GM20000 (cell line): ENCODE data around the gene FLAD1.

Source experiments
- DNase-seq: peaks from one replicate; pipeline ENCODE4 v3.0.0; 2012; ENCODE audit warnings: low spot score
- CTCF ChIP-seq: IDR thresholded peaks from 2 replicates; pipeline ENCODE4 v1.5.1; 2012; ENCODE audit warnings: mild to moderate bottlenecking, control low read depth; ENCODE audit errors: extremely low read depth, missing control alignments

Gene FLAD1

DNA sequence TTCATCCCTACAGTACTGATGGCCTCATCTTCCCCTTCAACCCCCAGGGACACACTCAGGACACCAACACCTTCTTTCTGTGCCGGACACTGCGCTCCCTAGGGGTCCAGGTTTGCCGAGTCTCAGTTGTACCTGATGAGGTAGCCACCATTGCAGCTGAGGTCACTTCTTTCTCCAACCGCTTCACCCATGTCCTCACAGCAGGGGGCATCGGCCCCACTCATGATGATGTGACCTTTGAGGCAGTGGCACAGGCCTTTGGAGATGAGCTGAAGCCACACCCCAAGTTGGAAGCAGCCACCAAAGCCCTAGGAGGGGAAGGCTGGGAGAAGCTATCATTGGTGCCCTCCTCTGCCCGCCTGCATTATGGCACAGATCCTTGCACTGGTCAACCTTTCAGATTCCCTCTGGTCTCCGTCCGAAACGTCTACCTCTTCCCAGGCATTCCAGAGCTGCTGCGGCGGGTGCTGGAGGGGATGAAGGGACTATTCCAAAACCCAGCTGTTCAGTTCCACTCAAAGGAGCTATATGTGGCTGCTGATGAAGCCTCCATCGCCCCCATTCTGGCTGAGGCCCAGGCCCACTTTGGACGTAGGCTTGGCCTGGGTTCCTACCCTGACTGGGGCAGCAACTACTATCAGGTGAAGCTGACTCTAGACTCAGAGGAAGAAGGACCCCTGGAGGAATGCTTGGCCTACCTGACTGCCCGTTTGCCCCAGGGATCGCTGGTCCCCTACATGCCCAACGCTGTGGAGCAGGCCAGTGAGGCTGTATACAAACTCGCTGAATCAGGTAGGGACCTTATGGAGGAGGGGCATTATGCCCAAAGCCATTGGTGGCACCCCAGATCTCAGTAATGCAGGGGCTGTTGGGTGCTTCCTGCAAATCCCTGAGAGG is 5.2 kb downstream of the FLAD1 start:
- DNase-seq: no peak
- no peak for TF ChIP-seq CTCF

DNA sequence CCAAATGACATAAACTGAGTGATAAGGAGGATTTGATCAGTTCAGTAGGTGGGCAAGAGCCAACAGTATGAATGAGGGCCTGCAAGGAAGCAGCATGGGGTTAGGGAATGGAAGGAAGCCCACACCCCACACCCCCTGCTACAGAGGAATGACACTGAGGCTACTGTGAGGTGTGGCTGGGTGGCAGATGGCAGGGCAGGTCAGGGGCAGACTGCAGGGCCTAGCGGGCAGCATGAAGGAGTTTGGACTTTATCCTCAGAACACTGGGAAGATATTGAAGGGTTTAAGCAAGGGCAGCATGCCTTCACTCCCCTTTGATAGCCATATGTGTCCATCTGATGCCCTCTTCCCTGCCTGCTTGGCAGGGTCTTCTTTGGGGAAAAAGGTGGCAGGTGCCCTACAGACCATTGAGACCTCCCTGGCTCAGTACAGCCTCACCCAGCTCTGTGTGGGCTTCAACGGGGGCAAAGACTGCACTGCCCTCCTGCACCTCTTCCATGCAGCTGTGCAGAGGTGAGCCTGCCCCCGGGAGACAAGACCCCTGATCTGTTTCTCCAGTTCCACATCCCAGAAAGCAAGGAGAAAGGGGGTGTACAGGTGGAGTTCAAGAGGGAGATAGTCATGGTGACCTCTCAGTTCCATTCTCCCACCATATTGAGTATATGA is 6.2 kb downstream of the FLAD1 start:
- TF ChIP-seq CTCF: no peak
- DNase-seq: no peak

GRCh38 chr1:154990276-154990675 is 7.1 kb downstream of the FLAD1 start:
- DNase-seq: no peak
- TF ChIP-seq CTCF: no peak

DNA sequence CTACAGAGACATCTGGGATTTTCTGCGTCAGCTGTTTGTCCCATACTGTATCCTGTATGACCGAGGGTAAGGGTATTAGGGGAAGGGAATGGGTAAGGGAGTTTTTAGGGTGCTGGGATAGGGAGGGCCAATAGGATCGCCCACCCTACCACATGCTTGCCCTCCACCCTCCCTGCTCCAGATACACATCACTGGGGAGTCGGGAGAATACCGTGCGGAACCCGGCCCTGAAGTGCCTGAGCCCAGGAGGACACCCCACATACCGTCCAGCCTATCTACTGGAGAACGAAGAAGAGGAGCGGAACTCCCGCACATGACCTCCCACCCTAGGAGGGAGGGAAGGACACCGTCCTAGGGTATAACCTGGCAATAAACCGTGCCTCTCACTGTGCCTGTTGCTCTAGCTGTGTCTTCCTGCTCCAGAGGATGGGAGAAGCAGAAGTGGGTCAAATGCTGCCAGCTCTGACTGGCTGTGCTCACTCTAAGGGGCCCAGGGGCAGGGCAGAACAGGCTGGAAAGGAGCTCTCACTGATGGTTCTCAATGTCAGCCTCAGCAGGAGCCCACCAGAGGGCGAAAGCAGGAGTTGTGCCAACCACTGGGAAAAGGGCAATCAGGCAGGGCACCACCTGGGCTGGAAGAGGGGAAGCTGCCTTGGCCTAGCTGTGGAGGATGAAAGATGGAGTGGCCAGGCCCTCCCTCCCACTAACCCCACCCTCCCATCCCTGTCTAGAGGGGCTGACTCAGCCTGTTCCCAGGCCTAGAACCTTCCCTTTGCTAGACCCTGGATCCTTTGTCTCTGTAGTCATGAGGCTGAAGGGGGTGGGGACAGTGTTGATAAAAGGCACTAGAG is 9.8 kb downstream of the FLAD1 start:
- DNase-seq: no peak
- TF ChIP-seq CTCF: no peak

DNA sequence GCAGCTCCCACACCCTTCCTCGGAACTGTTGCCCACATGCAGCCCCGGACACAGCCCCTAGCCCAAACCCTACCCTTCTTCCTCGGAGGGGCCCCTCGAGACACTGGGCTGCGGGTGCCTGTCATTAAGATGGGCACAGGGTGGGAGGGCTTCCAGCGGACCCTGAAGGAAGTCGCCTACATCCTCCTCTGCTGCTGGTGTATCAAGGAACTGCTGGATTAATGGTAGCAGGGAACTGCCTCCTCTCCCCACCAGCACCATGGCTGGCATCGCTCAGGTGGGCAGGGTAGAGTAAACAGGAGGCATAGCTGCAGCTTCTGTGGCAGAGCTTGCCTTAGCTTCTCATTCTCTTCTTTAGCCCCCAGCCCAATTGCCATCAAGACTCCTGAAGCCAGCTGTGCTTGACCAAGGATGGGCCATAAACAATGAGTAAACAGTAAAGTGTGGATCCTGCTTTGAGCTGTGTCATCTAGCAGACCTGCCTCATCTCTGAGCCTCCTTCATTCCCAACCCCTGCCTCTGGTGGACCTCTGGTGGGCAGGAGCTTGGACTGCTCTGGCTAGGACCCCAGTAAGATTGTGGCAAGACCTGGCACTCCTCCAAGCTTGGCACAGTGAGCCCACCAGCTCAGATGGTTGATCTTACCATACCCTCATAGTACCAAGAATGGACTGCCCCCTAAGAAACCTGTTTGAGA is 10.6 kb downstream of the FLAD1 start, which contains the start of gene LENEP:
TSS of gene LENEP (plus strand) at position 15 of the 697 bp plus-strand sequence. CDS start at position 37, 22 bp downstream.
- no peak for DNase-seq
- no peak for TF ChIP-seq CTCF

DNA sequence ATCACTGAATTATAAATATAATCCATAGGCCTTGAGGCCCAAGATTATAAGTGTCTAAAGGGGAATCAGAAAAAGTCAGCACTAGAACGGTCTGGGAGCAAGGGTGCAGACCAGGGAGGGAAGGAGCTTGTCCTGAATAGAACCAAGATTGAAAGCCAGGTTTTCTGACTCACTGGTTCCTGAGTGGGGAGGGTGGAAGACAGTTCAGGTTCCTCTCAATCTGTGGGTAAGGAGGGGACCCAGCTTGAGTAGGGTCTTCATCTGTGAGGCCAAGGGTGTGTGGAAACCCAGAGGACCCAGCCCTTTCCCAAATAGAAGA is 11.1 kb downstream of the FLAD1 start:
- DNase-seq: no peak
- TF ChIP-seq CTCF: no peak
